ENCODE results near the gene MKLN1. TPM values are rescaled to one million over a fixed set of nuclear protein-coding genes. Genes with fewer than 3 reads are reported as not detected.

Gene MKLN1
- total and polyA plus RNA-seq, 2 of the 13 experiments (the other 11 are each of a cell fraction or from before 2014, with no cell fraction given): 33.6 to 43.5 TPM

- TF ChIP-seq, protein P1, sequence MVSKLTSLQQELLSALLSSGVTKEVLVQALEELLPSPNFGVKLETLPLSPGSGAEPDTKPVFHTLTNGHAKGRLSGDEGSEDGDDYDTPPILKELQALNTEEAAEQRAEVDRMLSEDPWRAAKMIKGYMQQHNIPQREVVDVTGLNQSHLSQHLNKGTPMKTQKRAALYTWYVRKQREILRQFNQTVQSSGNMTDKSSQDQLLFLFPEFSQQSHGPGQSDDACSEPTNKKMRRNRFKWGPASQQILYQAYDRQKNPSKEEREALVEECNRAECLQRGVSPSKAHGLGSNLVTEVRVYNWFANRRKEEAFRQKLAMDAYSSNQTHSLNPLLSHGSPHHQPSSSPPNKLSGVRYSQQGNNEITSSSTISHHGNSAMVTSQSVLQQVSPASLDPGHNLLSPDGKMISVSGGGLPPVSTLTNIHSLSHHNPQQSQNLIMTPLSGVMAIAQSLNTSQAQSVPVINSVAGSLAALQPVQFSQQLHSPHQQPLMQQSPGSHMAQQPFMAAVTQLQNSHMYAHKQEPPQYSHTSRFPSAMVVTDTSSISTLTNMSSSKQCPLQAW (CRISPR knock-in tag; IDR thresholded peaks at IDR 0.05): peak; percentile 57; the same call in 1 of the 2 replicates
- TF ChIP-seq ZFX (CRISPR knock-in tag; IDR thresholded peaks at IDR 0.05; ENCODE audit: low read depth): peak; percentile 81
These were observed 175.3 kb downstream of the MKLN1 start (continued) for GRCh38 chr7:131502810-131503508.

DNA sequence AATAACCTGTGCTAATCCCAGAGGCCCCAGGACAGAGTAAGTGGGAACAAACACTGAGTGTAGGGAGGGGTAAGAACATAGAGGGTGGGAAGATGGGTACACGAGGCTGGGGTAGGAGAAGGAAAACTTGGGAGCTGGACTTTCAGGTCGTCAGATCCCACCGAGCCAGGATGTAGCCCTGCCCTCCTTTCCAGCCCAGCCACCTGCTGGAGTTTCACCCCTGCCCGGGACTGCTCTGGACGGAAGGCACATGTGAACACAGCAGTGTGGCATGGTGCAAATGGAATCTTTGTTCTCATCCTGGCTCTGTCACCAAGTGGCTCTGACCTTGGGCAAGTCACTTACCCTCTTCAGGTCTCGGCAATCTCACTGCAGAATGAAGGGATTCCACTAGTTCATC is 176.0 kb downstream of the MKLN1 start:
- H3K27me3 ChIP-seq (ENCODE audit: control insufficient read depth in 1 of 2, insufficient read depth in 2 of 2, low read length in 2 of 2): no peaks in the 10 kb centered on the region
- H2AFZ ChIP-seq (ENCODE audit: low read length): no peak overlapping the region
- in situ Hi-C loops (cut with HindIII; ENCODE audit: extremely low pct_ligation_motif_present, low pct_unique_long_range_greater_than_20kb): loop anchor here (10.0 kb wide), 1 partner anchor 151 kb away; no protein-coding TSS in a partner anchor
- no peaks in the 10 kb centered on the region for H4K20me1 ChIP-seq (ENCODE audit: insufficient read depth, low read length)
- peak overlapping the region; percentile 74 for H3K4me2 ChIP-seq (ENCODE audit: low read depth, low read length)
- TF ChIP-seq ZNF660 (CRISPR knock-in tag; IDR thresholded peaks at IDR 0.05; ENCODE audit: borderline replicate concordance, low read depth) (no peak), KDM2A (CRISPR knock-in tag; IDR thresholded peaks at IDR 0.05; ENCODE audit: borderline replicate concordance, low read depth) (peak; percentile 10), ZSCAN25 (CRISPR knock-in tag; IDR thresholded peaks at IDR 0.05) (peak; percentile 69; the same call in 1 of the 2 replicates), POLR2A (IDR thresholded peaks at IDR 0.05; ENCODE audit: insufficient read depth in 1 of 2, low read depth in 2 of 2, low read length in 2 of 2) (0 out of 4 replicates have a peak, but pooled peaks of 1 of the 2 experiments have one; percentile 6)
- TF ChIP-seq, protein P2, sequence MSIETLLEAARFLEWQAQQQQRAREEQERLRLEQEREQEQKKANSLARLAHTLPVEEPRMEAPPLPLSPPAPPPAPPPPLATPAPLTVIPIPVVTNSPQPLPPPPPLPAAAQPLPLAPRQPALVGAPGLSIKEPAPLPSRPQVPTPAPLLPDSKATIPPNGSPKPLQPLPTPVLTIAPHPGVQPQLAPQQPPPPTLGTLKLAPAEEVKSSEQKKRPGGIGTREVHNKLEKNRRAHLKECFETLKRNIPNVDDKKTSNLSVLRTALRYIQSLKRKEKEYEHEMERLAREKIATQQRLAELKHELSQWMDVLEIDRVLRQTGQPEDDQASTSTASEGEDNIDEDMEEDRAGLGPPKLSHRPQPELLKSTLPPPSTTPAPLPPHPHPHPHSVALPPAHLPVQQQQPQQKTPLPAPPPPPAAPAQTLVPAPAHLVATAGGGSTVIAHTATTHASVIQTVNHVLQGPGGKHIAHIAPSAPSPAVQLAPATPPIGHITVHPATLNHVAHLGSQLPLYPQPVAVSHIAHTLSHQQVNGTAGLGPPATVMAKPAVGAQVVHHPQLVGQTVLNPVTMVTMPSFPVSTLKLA (IDR thresholded peaks at IDR 0.05): peak; percentile 30
- H3K9ac ChIP-seq (ENCODE audit: insufficient read depth, low read depth, low read length): peak overlapping the region; percentile 19; the same call in 1 of the 2 replicates
- 3% methylated on average over 5 of the region's 6 CpGs for WGBS (ENCODE audit: low lambda C conversion rate)
- CTCF ChIA-PET (ENCODE audit: low intra/inter-chr PET ratio, low total read pairs): no interaction called here
- ATAC-seq (peak; percentile 32), FAIRE-seq (no peak), DNase-seq (ENCODE audit: low spot score) (no peak)
- peaks cover 34% of the 10 kb centered on the region for H3K4me1 ChIP-seq (ENCODE audit: insufficient read depth, low read length)
- no peak overlapping the region for H3K27ac ChIP-seq (ENCODE audit: extremely low read length, insufficient read depth, low read length)
- H3K36me3 ChIP-seq (replicated peaks in 1 of 2; ENCODE audit: control insufficient read depth in 1 of 2, insufficient read depth in 2 of 2, low read length in 2 of 2): no peaks in the 10 kb centered on the region; a peak in 1 of 5 replicates
- POLR2A ChIA-PET: no interaction called here
- H3K9me3 ChIP-seq (ENCODE audit: low read length): no peaks in the 10 kb centered on the region
- intact Hi-C loops (cut with micrococcal nuclease; ENCODE audit: unreplicated experiment): no loop called here
- no TSS peak for BruUV-seq (replicated peaks)
- H3K4me3 ChIP-seq (replicated peaks in 1 of 3; ENCODE audit: insufficient read depth in 1 of 3, low read depth in 2 of 3, low read length in 3 of 3): peak overlapping the region in 2 of 3 experiments; percentile 23 to 35; a peak in 3 of 6 replicates
- H3K79me2 ChIP-seq (ENCODE audit: insufficient read depth, low read length): no peaks in the 10 kb centered on the region

Measured in HepG2 (cell line).